SJCRH30 (cell line): Measurements from ENCODE around the gene CAPRIN2. TPM values are rescaled to one million over a fixed set of nuclear protein-coding genes. Genes with fewer than 3 reads are reported as not detected.

Experiments used
- DNase-seq, 2 experiments: peaks; one replicate each; pipeline ENCODE4 v3.0.0-alpha.2; 2015 to 2020
- H3K27ac ChIP-seq: fragments of 250-450 bp; sonication (Bioruptor Pico); 2 replicates; pipeline ENCODE4 v1.5.1; 2020; ENCODE audit warnings: mild to moderate bottlenecking, moderate library complexity
- H3K27me3 ChIP-seq: fragments of 250-450 bp; sonication (Bioruptor Pico); 2 replicates; pipeline ENCODE4 v1.5.1; 2020; ENCODE audit warnings: mild to moderate bottlenecking, moderate library complexity
- H3K36me3 ChIP-seq: fragments of 250-450 bp; sonication (Bioruptor Pico); 2 replicates; pipeline ENCODE4 v1.5.1; 2020; ENCODE audit warnings: mild to moderate bottlenecking, moderate library complexity
- H3K4me1 ChIP-seq: fragments of 250-450 bp; sonication (Bioruptor Pico); 2 replicates; pipeline ENCODE4 v1.5.1; 2020; ENCODE audit warnings: mild to moderate bottlenecking, moderate library complexity
- H3K4me3 ChIP-seq: fragments of 250-450 bp; sonication (Bioruptor Pico); 2 replicates; pipeline ENCODE4 v1.5.1; 2020; ENCODE audit warnings: mild to moderate bottlenecking, moderate library complexity
- H3K9me3 ChIP-seq: fragments of 250-450 bp; sonication (Bioruptor Pico); replicated peaks from 2 replicates; pipeline ENCODE4 v1.5.1; 2020; ENCODE audit warnings: mild to moderate bottlenecking, moderate library complexity
- total RNA-seq: library from RNA; depleted of rRNA; stranded (reverse); fragments of >200 nt; shearing (Covaris generic); gene quantifications from 2 replicates; pipeline ENCODE4 v1.2.3, GENCODE V29; 2014; rRNA removed

Gene CAPRIN2
- total RNA-seq: 18.6 and 27.5 TPM in 2 replicates

- H3K4me3 ChIP-seq: peak within 1 kb of the TSS; percentile 76
- peak within 1 kb of the TSS; percentile 33 for H3K27ac ChIP-seq
- H3K27me3 ChIP-seq: no peaks in the 10 kb centered on the region
- peaks cover 2% of the 10 kb centered on the region; the same call in 1 of the 2 replicates for H3K36me3 ChIP-seq
- no peaks in the 10 kb centered on the region for H3K9me3 ChIP-seq
- DNase-seq: peak; percentile 94 to 95
- no peaks in the 10 kb centered on the region for H3K4me1 ChIP-seq
Measured at GRCh38 chr12:30754750-30755394, at the start of gene CAPRIN2. Gene CAPRIN2, minus strand, starts transcription at chr12:30754951. Its CDS starts 1,431 bp downstream, at chr12:30753520.

- no peak overlapping the region for H3K4me3 ChIP-seq
- H3K27me3 ChIP-seq: no peaks in the 10 kb centered on the region
- no peak overlapping the region for H3K27ac ChIP-seq
- no peak for DNase-seq
- H3K36me3 ChIP-seq: no peaks in the 10 kb centered on the region
- no peaks in the 10 kb centered on the region for H3K9me3 ChIP-seq
- H3K4me1 ChIP-seq: no peaks in the 10 kb centered on the region; the same call in 1 of the 2 replicates
Measured at GRCh38 chr12:30797689-30798088, 42.9 kb upstream of the CAPRIN2 start.

GRCh38 chr12:30796891-30797371 is 42.2 kb upstream of the CAPRIN2 start:
- no peaks in the 10 kb centered on the region for H3K9me3 ChIP-seq
- peak; percentile 6 to 37 for DNase-seq
- no peak overlapping the region for H3K27ac ChIP-seq

GRCh38 chr12:30796313-30796780 is 41.6 kb upstream of the CAPRIN2 start:
- peak; percentile 79 to 81 for DNase-seq
- no peaks in the 10 kb centered on the region for H3K27me3 ChIP-seq
- H3K36me3 ChIP-seq: no peaks in the 10 kb centered on the region
- no peaks in the 10 kb centered on the region; the same call in 1 of the 2 replicates for H3K4me1 ChIP-seq
- H3K9me3 ChIP-seq: no peaks in the 10 kb centered on the region
- peak overlapping the region; percentile 83 for H3K4me3 ChIP-seq
- H3K27ac ChIP-seq: peak overlapping the region; percentile 73

More at GRCh38 chr12:30796891-30797371, 42.2 kb upstream of the CAPRIN2 start:
- no peaks in the 10 kb centered on the region for H3K36me3 ChIP-seq
- H3K4me3 ChIP-seq: peak overlapping the region; percentile 83
- H3K4me1 ChIP-seq: no peaks in the 10 kb centered on the region; the same call in 1 of the 2 replicates
- H3K27me3 ChIP-seq: no peaks in the 10 kb centered on the region

DNA sequence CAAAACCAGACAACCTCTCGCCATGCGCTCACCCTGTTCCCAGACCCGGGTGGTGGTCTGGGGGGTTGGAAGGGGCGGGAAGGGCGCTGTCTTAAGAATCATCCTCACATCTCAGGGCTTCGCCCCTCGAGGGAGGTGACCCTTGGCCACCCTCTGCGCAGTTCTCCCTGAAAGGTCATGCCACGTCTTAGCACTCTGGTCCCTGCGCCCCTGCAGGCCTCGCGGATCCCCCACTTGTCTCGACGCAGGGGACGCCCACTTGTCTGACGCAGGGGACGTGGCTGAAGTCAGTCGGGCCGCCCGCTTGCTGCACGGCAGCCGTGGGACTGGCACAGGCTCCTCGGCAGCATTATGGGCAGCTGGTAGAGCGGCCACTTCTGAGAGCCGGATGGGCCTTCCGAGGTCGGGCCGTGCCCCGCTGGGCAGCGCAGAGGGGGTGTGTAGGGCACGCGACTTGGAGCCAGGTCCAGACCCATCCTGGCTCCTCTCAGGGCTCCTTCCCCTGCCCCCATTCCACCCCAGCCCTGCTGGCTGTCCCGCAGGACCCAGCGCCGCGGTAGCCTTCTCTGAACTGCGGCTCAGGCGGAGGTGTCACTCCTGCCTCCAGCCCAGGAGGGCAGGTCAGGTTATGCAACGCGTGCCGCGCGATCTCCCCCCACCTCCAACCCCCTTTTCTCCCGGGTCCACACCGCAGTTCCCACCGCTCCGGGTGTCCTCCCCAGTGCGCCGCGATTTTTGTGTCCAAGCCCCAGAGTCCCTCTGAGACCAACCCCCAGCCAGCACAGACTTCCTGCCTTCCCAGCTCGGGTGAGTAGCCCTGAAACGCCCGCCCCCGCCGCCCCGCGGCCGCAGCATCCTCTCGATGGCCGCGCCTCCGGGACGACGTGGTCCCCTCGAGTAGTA is 40.9 kb upstream of the CAPRIN2 start:
- peak overlapping the region; percentile 73 for H3K27ac ChIP-seq
- no peaks in the 10 kb centered on the region for H3K9me3 ChIP-seq
- no peaks in the 10 kb centered on the region; the same call in 1 of the 2 replicates for H3K4me1 ChIP-seq
- peak overlapping the region; percentile 83 for H3K4me3 ChIP-seq
- DNase-seq: peak; percentile 71 to 73
- H3K27me3 ChIP-seq: no peaks in the 10 kb centered on the region
- H3K36me3 ChIP-seq: no peaks in the 10 kb centered on the region

DNA sequence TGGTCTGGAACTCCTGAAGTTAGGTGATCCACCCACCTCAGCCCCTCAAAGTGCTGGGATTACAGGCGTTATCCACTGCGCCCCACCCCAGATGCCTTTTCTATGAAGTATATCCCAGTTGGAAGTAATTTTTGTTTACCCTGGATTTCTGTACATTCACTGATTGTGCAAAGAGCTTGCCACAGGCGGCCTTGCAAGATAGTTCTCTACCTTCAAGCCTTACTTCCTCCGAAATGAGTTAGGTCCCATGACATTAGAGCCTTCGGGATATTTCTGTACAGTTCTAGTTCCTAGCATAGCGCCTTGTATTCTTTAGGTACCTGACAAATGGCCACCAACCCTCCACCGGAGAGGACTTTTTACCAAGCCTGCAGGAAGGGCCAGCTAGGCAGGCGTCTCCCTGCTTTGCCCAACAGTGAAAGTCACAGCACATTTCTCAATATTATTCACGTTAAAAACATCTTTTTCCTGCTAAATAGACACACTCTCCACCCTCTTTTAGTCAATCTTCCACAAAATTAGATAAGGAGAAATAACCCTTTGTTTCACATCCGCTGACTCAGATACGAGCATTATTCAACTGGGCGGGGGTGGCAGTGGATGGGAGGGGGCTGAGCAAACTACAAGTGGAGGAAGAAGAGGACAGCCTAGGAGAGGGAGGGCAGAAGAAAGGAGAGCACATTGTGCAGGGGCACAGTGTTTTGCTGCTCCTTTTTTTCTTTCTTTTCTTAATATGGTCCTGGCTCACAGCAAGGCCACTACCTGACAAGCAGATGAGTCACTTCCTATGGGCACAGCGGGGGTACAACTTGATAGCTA is 40.0 kb upstream of the CAPRIN2 start:
- no peak overlapping the region for H3K4me3 ChIP-seq
- no peaks in the 10 kb centered on the region for H3K36me3 ChIP-seq
- no peaks in the 10 kb centered on the region for H3K9me3 ChIP-seq
- H3K27ac ChIP-seq: no peak overlapping the region
- H3K27me3 ChIP-seq: no peaks in the 10 kb centered on the region
- no peak for DNase-seq
- H3K4me1 ChIP-seq: no peaks in the 10 kb centered on the region; the same call in 1 of the 2 replicates

DNA sequence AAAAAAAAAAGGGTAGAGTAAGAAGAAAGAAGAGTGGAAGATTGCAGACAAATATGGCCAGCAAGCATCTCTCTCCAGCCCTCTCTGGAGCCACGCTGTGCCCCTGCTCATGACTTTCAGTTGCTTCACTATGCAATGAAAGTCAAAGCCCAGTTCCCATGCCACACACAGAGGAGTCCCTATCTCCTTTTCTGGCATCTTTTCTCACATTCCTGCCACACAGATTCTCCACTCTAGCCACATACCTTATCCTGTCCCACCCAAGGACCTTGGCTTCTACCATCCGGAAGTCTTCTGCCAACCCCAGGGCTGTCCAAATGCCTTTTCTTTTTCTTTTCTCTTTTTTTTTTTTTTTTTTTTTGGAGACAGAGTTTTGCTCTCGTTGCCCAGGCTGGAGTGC is 39.3 kb upstream of the CAPRIN2 start:
- H3K27ac ChIP-seq: no peak overlapping the region
- H3K4me3 ChIP-seq: no peak overlapping the region
- no peaks in the 10 kb centered on the region; the same call in 1 of the 2 replicates for H3K4me1 ChIP-seq
- no peak for DNase-seq
- no peaks in the 10 kb centered on the region for H3K36me3 ChIP-seq
- H3K27me3 ChIP-seq: no peaks in the 10 kb centered on the region
- H3K9me3 ChIP-seq: no peaks in the 10 kb centered on the region

- Histone ChIP-seq H3K27ac (no peak overlapping the region), H3K27me3 (no peaks in the 10 kb centered on the region), H3K4me3 (no peak overlapping the region), H3K9me3 (no peaks in the 10 kb centered on the region), H3K36me3 (no peaks in the 10 kb centered on the region), H3K4me1 (no peaks in the 10 kb centered on the region; the same call in 1 of the 2 replicates)
- no peak for DNase-seq
Measured at GRCh38 chr12:30792648-30793499, 38.1 kb upstream of the CAPRIN2 start.

DNA sequence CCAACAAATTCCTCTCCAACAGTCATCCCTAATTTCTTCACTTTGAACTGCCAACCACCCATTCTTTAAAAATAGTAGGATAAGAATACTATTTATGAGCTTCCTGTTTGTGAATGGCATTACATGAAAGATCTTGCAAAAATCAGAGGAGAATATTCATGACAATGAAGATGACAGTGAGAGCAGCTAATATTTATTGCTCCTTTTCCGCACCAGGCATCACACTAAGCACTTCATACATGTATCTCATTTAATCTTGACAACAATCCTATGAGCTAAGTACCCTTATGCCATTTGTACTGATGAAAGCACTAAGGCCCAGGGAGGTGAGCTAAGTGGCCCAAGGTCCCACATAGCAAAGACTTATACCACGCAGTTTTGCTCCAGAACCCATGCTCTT is 37.3 kb upstream of the CAPRIN2 start:
- Histone ChIP-seq H3K36me3 (no peaks in the 10 kb centered on the region), H3K27me3 (no peaks in the 10 kb centered on the region; the same call in 1 of the 2 replicates), H3K9me3 (no peaks in the 10 kb centered on the region), H3K4me3 (no peak overlapping the region), H3K4me1 (no peaks in the 10 kb centered on the region; the same call in 1 of the 2 replicates), H3K27ac (no peak overlapping the region)
- no peak for DNase-seq

GRCh38 chr12:30788754-30789153 is 34.0 kb upstream of the CAPRIN2 start:
- H3K27ac ChIP-seq: no peak overlapping the region
- H3K4me3 ChIP-seq: no peak overlapping the region
- H3K4me1 ChIP-seq: no peaks in the 10 kb centered on the region
- no peak for DNase-seq
- H3K27me3 ChIP-seq: no peaks in the 10 kb centered on the region; the same call in 1 of the 2 replicates
- H3K36me3 ChIP-seq: no peaks in the 10 kb centered on the region
- H3K9me3 ChIP-seq: peaks cover 3% of the 10 kb centered on the region; the same call in 1 of the 2 replicates

DNA sequence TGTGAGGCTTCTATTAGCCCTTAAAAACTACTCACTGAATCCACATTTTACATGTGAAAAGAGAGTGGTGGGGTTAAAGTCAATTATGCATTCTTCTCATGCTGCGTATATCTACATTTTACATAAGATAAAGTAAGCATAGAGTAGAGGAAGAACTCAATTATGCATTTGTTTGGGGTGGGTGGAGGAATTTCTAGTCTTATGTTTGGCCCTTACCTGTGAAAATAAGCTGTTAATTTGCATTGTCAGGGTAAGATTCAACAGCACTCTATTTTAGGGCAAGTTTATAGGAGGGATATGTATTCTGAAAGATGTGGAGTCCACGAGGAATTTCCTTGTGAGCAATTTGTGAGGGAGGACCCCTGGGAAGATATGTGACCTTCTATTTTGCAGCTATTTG is 30.9 kb upstream of the CAPRIN2 start:
- H3K27me3 ChIP-seq: no peaks in the 10 kb centered on the region; the same call in 1 of the 2 replicates
- H3K27ac ChIP-seq: no peak overlapping the region
- no peak for DNase-seq
- H3K4me3 ChIP-seq: no peak overlapping the region
- no peaks in the 10 kb centered on the region for H3K36me3 ChIP-seq
- peaks cover 5% of the 10 kb centered on the region; the same call in 1 of the 2 replicates for H3K9me3 ChIP-seq
- no peaks in the 10 kb centered on the region for H3K4me1 ChIP-seq

DNA sequence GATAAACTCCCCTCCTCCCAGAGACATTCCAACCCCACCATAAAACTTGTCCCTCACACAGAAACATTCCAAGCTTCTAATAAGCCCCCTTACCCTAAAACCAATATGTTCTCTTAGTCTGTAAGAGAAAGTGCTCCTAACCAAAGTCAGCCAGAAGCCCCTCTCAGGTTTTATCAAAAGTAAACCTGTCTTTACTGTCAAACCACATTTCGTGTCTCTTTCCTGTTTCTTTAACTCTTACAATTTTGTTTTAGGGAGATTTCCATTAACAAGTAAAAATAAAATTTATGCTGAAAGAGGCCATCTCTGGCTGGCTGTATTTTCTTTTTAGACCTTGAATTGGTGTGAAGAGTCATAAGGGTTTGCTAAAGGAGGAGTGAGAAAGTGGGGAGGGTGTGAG is 29.8 kb upstream of the CAPRIN2 start:
- Histone ChIP-seq H3K9me3 (peaks cover 12% of the 10 kb centered on the region; the same call in 1 of the 2 replicates), H3K4me1 (no peaks in the 10 kb centered on the region), H3K27ac (no peak overlapping the region), H3K36me3 (no peaks in the 10 kb centered on the region), H3K27me3 (no peaks in the 10 kb centered on the region; the same call in 1 of the 2 replicates), H3K4me3 (no peak overlapping the region)
- DNase-seq: no peak

- Histone ChIP-seq H3K27ac (no peak overlapping the region), H3K27me3 (no peaks in the 10 kb centered on the region; the same call in 1 of the 2 replicates), H3K4me3 (no peak overlapping the region), H3K9me3 (peaks cover 12% of the 10 kb centered on the region; the same call in 1 of the 2 replicates), H3K36me3 (no peaks in the 10 kb centered on the region), H3K4me1 (no peaks in the 10 kb centered on the region)
- no peak for DNase-seq
Measured at GRCh38 chr12:30783946-30784345, 29.2 kb upstream of the CAPRIN2 start.
